HG02642 (cell line): ENCODE measurements around the gene SAE1.

Source experiments
- ATAC-seq: cut with Tn5 transposase; IDR thresholded peaks from one replicate; pipeline ENCODE4 v1.9.1; 2021; ENCODE audit warnings: mild to moderate bottlenecking; ENCODE audit not compliant: unreplicated experiment, poor library complexity

SAE1 gene

DNA sequence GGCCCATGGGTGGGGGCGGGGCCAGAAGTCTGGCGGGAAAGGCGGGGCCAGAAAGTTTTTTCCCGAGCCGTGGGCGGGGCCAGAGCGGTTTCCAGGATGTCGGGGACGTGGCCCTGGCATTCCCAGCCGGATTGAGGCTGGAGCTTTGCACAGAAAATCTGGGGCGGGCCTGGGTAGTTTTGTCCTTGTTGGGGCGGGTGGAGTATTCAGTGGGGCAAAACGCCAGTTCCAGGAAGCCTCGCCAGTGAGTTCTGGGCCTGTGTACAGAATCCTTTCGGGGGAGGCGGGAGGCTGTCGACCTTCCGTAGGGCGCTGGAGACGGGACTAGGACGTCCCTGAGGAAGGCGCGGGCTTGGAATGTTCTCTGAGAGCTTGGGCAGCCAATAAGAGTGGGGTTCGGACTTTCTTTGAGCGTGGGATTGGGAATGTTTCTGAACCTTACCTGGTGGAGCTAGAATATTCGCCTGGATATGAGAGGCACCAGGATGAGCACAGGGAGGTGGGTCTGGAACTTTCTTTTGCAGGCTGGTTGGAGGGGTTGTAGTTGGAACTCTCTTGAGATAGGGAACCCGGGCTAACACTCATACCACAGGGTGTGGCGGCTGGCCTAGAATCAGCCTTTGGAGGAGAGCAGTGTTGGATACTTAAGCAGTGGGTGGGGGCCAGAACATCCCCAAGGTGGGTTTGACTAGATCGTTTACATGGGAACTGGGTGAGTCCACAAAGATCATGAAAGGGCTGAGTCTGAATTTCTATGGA is 127.0 kb downstream of the SAE1 start:
- no peak for ATAC-seq

DNA sequence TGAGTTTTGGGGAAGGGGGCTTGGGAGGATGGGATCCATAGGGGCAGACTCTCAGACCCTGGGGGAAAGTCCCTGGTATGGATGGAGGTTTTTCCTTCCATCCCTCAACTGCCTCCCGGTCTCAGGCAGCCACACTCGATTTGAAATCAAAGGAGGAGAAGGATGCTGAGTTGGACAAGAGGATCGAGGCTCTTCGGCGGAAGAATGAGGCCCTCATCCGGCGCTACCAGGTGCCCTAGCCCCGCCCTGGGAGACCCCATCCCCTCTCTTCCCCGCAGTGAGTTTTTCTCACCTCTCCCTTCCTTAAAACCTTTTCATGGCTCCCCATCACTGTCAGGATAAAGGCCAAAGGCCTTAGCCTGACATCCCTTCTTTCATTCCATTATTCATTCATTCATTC is 127.8 kb downstream of the SAE1 start:
- ATAC-seq: no peak

DNA sequence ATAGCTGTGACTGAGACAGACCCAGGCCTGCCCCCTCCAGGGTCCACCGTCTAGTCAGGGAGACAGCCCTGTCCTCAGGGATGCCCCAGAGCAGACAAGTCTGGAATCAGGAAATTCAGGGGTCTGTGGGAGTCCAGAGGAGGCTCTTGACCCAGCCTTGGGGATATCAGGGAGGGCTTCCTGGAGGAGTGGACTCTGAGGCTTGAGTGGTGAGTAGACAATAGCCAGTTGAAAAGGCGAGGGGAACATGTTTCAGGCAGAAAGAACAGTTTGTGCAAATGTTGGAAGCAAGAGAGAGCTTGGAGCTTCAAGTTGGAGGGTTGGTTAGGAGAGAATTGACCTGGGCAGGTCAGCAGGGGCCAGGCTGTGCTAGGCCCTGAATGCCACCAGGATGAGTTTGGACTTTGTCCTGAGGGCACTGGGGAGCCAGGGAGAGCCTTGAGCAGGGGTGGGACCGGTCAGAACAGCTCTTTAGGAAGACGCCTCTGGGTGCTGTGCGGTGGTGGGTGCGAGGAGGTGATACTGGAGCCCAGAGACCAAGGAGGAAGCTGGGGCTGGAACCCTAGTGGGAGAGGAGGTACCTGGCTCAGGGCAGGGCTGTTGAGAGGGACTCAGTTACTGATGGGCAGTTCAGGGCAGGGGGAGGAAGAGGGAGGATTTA is 128.4 kb downstream of the SAE1 start:
- ATAC-seq: no peak
